Amniotic epithelial cell (primary cell): ENCODE results near the gene LRRC23.
A peak's percentile ranks its signal among the peaks of the same experiment; 100 is the strongest.

Source experiments
- DNase-seq: peaks from one replicate; pipeline ENCODE4 v3.0.0-alpha.2; 2010; ENCODE audit warnings: low read depth

Gene LRRC23

GRCh38 chr12:6943722-6944380, 39.2 kb downstream of the LRRC23 start, which contains the start of the genes C12orf57 and RNU7-1:
Gene C12orf57, plus strand, starts transcription at chr12:6944022. Its CDS starts 100 bp downstream, at chr12:6944122.
Gene RNU7-1, plus strand, starts transcription at chr12:6943816.
- peak; percentile 90 for DNase-seq

DNA sequence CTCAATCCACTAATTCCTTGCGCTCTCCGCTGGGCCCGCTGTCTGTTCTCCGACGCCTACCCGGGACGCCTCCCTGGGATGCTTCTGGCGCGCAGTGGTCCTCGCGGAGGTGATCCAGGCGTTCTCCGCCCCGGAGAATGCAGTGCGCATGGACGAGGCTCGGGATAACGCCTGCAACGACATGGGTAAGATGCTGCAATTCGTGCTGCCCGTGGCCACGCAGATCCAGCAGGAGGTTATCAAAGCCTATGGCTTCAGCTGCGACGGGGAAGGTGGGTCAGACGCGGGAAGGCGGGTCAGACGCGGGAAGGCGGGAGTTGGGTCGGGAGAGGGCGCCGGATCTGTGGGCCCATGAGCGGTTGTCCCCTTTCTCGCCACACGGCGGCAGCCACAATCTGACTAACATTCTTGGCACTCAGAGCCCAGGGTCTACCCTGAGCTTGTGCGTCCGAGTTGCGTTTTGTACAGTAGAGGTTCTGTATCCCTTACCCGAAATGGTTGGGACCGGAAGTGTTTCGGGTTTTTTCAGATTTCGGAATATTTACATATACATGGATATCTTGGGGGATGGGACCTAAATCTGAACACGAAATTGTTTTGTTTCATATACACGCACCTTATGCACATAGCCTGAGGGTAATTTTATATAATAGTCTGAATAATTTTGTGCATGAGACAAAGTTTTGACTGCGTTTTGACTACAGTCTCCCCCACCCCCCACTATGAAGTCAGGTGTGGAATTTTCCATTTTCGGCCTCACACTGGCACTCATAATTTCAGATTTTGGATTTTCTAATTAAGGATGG, 40.0 kb downstream of the LRRC23 start:
- DNase-seq, result peak; percentile 86

DNA sequence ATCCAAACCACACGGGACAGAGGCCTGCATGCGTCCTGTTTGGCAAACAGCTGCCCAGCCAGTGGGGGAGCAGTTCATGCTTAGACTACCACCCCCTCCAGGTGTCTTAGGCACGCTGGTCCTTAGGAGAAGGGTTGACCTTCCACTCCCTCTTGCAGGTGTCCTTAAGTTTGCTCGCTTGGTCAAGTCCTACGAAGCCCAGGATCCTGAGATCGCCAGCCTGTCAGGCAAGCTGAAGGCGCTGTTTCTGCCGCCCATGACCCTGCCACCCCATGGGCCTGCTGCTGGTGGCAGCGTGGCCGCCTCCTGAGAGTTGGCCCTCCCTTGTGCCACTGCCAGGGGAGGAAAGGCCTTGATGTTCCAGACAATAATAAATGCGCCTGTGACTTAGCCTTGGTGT, 41.0 kb downstream of the LRRC23 start:
- DNase-seq, result no peak

DNA sequence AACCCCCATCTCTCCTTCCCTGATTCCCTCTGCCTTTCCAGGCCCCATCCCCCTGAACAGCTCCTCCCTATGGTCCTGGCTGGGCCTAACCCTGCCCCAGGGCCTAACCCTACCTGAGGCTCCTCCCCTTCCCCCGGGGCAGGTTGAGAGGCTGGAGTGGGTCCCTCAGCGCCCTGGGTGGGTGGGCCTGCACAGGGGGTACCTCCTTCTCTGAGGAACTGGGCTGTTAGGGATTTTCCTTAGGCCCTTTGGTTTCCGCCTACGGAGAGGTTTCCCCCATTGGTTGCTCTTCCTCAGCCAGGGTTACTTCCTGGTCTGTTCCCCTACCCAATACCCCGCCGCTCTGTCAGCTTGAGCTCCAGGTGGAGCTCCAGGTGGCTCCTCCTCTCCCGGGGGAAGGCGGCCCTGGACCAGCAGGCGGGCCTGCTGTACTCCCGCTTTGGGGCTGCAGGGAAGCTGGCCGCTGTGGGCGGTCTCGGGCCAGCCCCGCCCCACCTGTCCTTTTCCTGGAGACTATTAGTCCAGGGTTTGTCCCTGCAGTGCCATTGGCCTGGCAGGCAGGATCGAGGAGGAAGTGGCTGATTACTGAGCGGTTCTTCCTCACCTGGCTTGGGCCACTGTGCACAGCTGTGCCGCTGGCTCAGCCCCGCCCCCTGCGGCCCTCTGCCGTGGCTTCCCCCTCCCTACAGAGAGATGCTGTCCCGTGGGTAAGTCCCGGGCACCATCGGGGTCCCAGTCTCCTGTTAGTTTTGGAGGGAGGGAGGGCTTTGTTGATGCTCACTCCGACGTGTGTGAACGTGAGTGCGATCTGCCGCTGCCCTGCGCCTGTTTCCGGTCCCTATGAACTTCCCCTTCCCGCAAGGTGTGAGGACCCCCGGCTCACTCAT, 41.7 kb downstream of the LRRC23 start:
- peak; percentile 41 for DNase-seq

- DNase-seq, result no peak
Observed at GRCh38 chr12:6946920-6947374, 42.3 kb downstream of the LRRC23 start.

- DNase-seq, result no peak
Observed at GRCh38 chr12:6947615-6948014, 43.0 kb downstream of the LRRC23 start.

DNA sequence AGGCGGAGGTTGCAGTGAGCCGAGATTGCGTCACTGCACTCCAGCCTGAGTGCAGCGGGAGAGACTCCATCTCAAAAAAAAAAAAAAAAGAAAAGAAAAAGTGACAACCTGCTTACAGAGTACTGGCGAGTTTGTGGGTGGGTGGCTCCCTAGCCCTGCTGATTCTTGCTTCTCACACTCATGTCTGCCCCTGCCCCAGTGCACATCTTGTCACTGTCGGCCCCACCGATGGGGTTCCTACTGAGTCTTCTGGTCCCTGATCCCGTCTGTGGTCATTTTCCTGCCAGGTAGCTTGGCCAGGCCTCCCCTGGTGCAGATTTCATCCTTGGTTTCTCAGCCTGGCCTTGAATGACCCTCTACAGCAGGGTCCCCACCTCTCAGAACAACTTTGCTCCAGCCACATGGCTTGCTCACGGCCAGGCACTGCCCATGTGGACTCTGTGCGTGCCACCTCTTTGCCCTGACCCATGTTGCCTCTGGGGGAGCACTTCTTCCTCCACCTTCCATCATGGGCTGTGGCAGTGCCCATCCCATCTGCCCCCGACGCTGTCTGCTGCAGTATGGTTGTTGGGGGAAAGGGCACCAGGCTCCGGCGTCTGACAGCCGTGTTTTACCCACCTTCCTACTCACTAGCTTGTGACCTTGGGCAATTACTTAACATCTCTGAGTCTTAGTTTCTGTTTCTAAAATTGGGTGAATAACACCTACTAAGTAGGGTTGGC, 44.4 kb downstream of the LRRC23 start:
- no peak for DNase-seq

DNA sequence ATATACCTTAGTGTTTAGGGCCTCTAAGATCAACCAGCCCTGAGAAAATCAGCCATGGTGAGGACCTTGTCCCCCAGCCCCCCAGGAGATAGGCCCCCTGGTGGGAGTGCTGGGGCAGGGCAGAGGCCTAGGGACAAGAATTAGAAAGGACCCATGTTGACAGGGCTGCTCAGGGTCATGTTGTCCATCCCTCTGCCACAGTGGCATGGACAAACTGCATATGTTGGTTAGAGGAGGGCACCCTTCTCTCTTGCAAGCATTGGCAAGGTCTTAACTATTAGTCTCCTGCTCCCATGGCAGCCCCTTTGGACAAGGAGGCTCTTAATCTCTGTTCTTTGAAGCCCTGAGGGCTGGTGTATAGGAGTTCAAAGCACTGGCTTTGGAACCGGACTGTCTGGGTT, 45.8 kb downstream of the LRRC23 start:
- DNase-seq, result no peak

DNA sequence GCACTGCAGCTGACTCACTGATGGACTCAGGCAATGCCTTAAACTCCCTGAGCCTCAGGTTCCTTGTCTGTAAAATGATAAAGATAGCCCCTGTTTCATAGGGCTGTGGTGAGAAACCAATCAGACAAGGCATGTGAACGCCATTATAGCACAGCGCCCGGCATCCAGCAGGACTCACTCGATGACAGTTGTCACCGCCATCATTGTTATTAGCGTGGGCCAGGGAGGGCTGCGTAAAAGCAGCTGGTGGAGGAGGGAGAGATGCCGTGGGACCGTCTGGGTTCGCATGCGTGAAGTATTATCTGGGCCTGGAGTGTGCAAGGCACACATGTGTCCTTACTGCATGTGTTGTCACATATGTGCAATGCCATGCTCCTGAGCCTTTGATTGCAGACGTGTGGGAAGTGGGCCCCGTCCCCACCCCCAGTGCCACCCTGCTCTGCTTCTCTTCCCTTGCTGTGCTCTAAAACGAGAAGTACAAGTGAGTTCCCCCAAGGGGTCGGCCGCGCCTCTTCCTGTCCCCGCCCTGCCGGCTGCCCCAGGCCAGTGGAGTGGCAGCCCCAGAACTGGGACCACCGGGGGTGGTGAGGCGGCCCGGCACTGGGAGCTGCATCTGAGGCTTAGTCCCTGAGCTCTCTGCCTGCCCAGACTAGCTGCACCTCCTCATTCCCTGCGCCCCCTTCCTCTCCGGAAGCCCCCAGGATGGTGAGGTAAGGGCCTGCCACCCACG, 46.4 kb downstream of the LRRC23 start, which contains the start of gene PTPN6:
PTPN6 (plus strand) TSS at position 546 of the 730 bp plus-strand sequence; CDS start at position 703, 157 bp downstream.
- no peak for DNase-seq

- no peak for DNase-seq
Observed at GRCh38 chr12:6951551-6952120, 47.0 kb downstream of the LRRC23 start.

DNA sequence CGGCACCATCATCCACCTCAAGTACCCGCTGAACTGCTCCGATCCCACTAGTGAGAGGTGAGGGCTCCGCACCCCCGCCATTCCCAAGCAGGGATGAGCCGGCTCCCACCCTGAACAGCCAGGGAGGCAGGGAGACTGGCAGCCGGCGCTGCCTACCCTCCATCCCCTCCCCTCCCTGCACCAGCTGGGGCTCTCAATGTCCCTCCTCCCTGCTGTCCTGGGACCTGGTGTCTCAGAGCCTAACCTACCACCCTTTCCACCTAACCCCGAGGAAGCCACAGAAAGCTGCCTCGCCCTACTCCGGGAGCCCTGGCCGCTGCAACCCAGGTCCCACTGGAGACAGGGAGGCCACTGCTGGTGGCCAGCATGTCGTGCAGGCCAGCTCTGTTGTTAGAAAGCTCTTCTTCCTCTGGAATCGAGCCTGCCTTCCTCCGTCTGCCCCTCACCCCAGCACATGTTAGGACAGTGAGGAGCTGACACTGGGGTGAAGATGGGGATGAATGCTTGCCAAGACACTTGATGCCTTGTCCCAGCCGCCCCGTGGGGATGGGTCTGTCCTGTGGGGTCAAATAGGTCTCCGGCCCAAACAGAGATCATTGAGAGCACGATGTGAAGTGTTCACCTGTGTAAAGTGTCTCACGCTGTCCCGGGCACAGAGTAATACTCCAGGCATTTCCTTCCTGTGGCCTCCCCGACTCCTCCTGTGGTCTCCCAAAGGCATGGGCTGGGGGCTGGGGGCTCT, 47.7 kb downstream of the LRRC23 start:
- no peak for DNase-seq

- DNase-seq, result no peak
Observed at GRCh38 chr12:6952863-6953441, 48.3 kb downstream of the LRRC23 start.

DNA sequence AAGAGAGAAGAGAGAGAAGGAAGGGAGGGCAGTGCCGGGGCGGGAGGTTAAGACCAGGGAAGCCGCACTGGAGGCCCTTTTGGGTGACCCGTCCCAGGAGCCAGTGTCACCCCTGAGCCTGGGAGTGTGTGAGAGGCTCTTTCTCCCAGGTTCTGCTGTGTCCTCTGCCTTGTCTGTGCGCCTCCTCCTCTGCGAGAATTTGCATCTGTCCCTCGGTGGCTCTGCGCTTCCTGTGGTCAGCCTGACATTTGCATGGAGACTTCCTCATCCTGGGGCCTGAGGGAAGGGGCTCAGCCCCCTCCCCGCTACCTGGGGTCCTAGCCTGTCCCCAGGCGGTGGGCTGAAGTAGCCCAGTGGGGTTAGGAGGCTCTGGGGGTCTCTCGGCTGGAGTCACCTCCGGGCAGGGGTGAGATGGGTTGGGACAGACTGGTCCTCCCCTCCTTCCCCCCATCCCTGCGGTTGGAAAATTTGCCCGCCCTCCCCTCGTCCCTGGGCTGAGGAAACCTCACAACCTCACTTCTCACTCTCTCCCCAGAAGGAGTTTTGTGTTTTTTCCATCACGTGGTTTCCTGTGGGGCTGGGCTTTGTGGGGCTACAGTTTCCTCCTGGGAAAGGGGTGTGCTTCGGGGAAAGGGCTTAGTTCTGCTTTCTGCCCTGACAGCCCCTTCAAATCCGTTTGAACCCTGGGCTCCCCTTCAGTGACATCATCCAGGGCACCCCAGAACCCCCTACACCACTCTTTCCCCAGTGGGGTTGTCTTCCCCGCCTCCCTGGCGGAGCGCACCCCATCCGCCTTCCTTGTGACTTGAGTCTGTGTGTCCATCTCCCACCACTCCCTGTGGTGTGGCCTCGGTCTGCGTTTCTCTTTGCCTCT, 49.1 kb downstream of the LRRC23 start:
- DNase-seq, result no peak

DNA sequence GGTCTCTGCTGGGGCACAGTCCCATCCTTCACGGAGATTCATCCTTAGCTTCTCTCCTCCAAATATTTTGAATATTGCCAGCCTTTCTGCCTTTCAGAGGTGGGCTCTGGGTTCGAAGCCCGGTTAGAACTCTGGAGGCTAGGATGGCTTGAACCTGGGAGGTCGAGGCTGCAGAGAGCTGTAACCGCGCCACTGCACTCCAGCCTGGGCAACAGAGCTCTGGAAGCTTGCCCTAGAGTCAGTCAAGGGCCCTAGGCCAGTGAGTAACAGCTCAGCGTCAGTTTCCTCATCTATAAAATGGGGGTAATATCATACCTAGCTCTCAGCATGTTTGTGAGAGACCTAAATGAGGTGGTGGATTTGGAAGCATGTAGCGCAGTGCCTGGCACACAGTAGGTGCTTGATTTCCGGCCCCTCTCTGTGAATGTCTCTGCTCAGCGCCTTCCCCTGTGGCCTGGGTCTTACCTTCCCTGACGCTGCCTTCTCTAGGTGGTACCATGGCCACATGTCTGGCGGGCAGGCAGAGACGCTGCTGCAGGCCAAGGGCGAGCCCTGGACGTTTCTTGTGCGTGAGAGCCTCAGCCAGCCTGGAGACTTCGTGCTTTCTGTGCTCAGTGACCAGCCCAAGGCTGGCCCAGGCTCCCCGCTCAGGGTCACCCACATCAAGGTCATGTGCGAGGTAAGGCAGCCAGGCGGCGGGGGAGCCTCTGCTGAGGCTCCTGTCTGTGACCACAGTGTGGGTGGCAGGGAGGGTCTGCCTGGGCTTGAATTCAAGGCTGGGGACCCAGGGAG, 49.9 kb downstream of the LRRC23 start:
- DNase-seq, result no peak

- DNase-seq, result no peak
Observed at GRCh38 chr12:6955108-6956020, 50.7 kb downstream of the LRRC23 start.

DNA sequence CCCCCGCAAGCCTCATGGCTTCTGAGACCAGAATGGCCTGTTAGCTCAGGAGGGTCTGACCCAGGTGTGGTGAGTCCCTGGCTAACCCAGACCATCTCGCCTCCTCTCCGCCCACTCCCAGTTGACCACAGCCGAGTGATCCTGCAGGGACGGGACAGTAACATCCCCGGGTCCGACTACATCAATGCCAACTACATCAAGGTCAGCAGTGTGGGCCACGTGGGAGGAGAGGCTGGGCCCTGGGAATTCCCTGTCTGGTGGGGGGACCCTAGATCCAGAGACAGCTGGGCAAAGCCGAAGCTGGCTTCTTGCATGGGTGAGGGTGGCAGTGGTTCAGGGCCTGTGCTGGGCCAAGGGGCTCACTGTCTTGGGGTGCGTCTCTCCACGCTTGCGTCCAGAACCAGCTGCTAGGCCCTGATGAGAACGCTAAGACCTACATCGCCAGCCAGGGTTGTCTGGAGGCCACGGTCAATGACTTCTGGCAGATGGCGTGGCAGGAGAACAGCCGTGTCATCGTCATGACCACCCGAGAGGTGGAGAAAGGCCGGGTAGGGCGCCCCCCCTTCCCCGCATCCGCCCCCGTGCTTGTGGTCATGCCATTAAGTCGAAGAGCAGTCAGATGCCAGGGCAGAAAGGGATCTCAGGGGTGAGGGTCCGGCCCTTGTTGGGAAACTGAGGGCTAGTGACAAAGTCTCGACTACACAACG, 51.6 kb downstream of the LRRC23 start:
- no peak for DNase-seq
